Measurements from ENCODE around the gene GUCA2A. TPM values are rescaled to one million over a fixed set of nuclear protein-coding genes. Genes with fewer than 3 reads are reported as not detected.
"Not testable (repeated sequence)": the region's sequence is repeated elsewhere in the genome, so short reads cannot be mapped to it uniquely, and the experiment has no call there.

GUCA2A gene, protein sequence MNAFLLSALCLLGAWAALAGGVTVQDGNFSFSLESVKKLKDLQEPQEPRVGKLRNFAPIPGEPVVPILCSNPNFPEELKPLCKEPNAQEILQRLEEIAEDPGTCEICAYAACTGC
- not detected in 2 replicates for total RNA-seq (2014; rRNA removed; shearing (Covaris generic); ENCODE audit: low replicate concordance)

DNA sequence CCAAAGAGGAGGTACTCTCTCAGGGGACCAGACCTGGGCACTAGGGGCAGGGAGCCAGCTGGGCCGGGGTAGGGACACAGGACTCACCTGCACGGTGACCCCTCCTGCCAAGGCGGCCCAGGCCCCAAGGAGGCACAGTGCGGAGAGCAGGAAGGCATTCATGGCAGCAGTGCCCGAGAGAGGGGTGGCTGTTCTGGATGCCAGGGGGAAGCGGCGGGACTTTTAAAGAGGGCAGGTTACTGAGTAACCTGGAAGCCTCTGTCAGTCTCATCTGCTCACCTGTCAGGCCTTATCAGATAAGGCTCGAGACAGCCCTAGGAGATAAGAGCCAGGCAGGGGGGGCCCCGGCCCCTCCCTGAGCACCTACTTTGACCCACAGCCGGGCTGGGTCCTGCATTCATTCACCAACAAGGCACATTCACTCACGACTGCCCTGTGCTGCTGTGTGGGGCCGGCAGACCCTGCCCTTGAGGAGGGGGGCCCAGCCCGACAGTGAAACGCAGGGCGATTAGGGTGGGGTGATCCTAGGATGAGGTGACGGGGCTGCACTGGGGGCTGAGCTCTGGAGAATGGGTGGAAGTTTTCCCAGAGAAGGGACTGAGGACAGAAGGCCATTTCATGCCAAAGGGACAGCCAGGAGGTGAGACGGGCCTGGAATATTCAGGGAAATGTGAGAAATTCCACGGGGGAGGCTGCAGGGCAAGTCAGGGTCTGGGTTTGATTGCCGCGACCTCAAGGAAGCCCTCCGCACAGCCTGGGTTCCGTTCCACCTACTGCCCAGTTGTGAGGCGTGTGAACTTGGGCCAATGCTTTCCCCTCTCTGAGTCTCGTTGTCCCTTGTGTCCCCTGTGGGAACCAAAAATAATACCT is at the start of gene GUCA2A:
TSS of gene GUCA2A (minus strand) at position 195 of the 870 bp plus-strand sequence. CDS start at position 162, 33 bp downstream.
- no peak for DNase-seq
- no peaks in the 10 kb centered on the region; the same call in 1 of the 2 replicates for H3K27me3 ChIP-seq
- no peaks in the 10 kb centered on the region for H3K9me3 ChIP-seq
- H3K36me3 ChIP-seq, result no peaks in the 10 kb centered on the region
- no peak within 1 kb of the TSS for H3K4me3 ChIP-seq

DNA sequence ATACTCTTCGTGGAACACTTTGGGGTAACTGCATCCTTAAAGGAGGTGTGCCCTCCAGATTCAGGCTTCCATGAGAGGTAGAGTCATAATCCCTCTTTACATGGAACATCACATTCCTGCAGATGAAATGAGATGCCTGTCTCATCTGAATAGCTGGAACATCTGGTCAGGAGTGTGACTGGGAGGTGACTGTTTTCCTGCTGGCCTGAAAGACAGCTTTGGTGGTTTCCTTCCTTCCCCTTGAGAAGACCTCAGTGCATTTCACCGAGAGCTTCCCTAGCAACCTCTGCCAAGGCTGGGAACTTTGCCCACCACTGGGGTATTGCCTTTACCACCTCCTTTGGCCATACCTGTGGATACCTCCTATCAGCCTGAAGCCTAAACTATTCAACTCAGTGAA is 46.7 kb upstream of the GUCA2A start:
- Histone ChIP-seq H3K4me3 (no peak overlapping the region), H3K36me3 (peaks cover 16% of the 10 kb centered on the region), H3K9me3 (no peaks in the 10 kb centered on the region; the same call in 1 of the 2 replicates), H3K27me3 (no peaks in the 10 kb centered on the region)
- DNase-seq, result peak; percentile 44

DNA sequence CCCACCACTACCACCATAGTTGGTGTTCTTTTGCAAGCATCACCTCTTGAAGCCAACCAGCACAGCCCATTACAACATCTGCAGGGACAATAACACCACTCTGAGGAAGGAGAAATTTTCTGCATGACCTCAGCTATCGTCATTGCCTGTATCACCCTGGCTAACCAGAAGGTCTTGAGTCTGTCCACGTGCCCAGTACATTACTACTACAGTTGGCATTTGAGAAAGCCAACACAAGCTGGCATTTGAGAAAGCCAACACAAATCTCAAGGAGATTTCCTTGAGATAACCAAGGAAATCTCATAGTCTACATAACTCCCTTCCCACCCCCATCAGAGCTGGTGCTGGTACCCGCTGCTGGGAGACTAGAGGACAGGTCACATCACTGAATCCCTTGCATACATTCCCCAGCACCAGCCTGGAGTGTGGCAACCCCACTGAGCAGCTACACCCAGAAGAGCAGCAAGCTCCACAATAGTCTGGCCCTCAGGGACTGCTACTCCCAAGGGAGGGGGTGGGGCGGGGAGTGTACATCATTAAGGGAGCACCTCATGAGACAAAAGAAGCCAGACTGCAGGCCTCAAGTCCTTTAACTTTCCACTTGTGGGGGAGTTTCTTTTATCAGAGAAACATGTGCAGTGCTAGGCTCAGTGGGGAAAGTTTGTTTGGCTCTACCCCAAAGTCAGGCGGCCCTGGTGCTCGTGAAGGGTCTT is 46.0 kb upstream of the GUCA2A start:
- H3K9me3 ChIP-seq, result no peaks in the 10 kb centered on the region; the same call in 1 of the 2 replicates
- H3K27me3 ChIP-seq, result no peaks in the 10 kb centered on the region
- DNase-seq, result peak; percentile 35
- peaks cover 21% of the 10 kb centered on the region for H3K36me3 ChIP-seq
- no peak overlapping the region for H3K4me3 ChIP-seq

DNA sequence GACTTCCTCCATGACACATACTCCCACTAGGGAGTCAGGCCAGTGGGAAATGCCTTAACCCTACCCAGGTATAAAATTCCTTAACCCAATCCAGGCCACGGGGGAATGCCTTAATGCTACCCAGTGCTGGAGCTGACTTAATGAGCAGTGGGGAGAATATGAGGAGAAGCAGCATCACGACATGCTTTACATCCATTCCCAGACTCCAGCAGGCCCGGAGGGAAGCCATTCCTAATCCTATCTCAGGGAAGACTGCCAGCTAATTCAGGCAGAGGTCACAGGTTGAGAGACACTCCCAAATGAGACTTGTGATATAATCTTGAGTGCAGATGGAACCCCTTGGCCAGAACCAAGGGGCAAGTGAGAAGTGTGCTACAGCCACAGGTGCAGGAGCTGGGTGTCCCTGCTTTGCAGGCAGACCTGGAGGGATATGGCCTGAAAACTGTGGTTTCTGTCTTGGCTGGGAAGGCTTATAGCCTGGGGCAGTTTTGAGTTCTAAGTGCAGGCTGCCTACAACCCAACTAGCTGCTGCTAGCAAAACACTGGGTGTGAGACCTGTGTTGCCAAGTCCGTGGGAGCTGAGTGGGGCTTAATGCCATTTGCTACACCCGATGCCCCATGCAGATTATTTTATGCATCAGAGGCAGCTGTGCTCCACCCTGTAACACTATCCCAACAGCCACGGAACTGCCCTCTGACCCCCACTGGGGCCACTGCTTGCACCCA is 45.1 kb upstream of the GUCA2A start:
- Histone ChIP-seq H3K9me3 (peaks cover 2% of the 10 kb centered on the region; the same call in 1 of the 2 replicates), H3K4me3 (no peak overlapping the region), H3K36me3 (peaks cover 25% of the 10 kb centered on the region), H3K27me3 (no peaks in the 10 kb centered on the region)
- no peak for DNase-seq

DNA sequence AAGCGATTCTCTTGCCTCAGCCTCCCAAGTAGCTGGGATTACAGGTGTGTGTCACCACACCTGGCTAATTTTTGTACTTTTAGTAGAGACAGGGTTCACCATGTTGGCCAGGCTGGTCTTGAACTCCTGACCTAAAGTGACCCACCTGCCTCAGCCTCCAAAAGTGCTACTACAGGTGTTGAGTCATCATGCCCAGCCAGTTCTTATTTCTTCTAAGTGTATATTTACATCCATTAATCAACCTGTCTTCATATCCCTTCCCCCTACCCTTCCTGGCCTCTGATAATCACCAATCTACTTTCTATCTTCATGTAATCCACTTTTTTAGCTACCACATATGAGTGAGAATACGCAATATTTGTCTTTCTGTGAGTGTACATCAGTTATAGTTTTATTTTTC is 42.4 kb upstream of the GUCA2A start:
- not testable (repeated sequence) for H3K4me3 ChIP-seq, H3K9me3 ChIP-seq, H3K27me3 ChIP-seq, DNase-seq
- H3K36me3 ChIP-seq, result peaks cover 34% of the 10 kb centered on the region

DNA sequence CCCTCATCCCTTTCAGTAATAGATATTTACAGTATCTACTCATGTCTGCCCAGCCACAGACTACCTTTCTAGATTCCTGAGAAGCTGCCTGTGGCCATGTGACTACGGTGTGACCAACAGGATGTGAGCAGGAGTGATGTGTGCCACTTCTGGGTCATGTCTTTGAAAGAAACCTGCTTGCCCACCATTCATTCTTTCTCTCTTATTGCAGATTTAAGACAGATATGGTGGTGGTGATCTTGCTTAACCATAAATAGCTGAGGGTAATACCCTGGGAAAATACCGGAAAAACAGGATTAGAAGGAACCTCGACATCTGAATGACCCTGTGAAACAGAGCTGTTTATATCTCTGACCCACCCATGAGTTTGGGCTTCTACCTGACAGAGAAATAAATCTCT is 41.6 kb upstream of the GUCA2A start:
- H3K36me3 ChIP-seq, result peaks cover 39% of the 10 kb centered on the region
- no peaks in the 10 kb centered on the region for H3K27me3 ChIP-seq
- H3K4me3 ChIP-seq, result no peak overlapping the region
- H3K9me3 ChIP-seq, result peaks cover 6% of the 10 kb centered on the region
- no peak for DNase-seq

DNA sequence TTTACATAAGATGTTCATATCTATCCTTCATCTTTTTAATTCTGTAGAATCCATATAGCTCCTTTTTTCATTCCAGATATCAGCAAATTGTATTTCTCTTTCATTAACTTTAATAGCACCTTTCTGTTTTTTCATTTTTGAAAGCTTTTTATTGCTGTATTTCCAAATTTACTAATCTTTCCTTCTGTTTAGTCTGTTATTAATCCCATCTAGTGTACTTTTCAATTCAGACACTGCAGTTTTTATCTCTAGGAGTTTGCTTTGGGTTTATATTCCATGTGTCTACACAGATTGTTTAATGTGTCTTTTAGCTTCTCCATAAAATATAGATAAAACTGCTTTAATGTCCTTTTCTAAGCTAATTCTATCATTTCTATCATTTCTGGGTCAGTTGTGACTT is 37.4 kb upstream of the GUCA2A start:
- no peak for DNase-seq
- peaks cover 6% of the 10 kb centered on the region for H3K9me3 ChIP-seq
- H3K27me3 ChIP-seq, result no peaks in the 10 kb centered on the region
- peaks cover 40% of the 10 kb centered on the region for H3K36me3 ChIP-seq
- no peak overlapping the region for H3K4me3 ChIP-seq

DNA sequence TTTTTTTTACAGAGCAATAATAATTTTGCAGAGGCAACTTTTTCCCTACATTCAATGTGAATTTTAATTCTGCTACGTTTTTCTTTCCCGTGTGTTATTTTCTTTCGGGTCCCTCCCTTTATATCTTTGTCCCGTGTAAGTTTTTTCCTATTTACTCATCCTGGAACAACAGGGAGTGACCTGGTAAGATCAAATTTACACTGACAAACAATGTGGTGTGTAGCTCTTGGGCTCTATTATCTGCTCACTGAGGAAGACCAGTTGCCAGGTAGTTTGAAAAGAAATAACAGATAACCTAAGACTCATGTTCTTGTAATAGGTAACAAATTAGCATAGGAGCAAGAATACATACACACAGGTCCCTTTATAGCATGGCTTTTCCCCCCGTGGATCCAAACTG is 33.7 kb upstream of the GUCA2A start:
- Histone ChIP-seq H3K4me3 (no peak overlapping the region), H3K9me3 (peaks cover 3% of the 10 kb centered on the region), H3K36me3 (peaks cover 40% of the 10 kb centered on the region), H3K27me3 (no peaks in the 10 kb centered on the region)
- no peak for DNase-seq

DNA sequence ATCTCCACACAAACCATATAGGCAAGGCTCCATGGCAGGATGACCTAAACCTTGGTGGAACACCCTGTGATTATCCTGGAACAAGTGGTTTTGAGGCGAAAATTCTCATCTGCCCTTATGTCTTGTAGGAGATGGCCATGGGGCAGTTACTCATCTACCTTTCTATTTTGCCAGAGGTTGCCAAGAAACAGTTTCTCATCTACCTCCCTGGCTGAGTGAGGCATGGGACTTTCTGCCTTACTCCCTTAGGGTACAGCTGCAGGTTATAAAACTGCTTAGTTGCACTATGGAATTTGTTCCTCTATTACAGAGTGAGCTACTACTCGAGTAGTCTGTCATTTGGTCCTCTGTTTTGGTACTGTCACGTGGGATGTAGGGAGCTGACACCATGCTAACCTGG is 31.3 kb upstream of the GUCA2A start:
- Histone ChIP-seq H3K36me3 (peaks cover 27% of the 10 kb centered on the region), H3K27me3 (no peaks in the 10 kb centered on the region), H3K9me3 (no peaks in the 10 kb centered on the region), H3K4me3 (no peak overlapping the region)
- DNase-seq, result no peak

DNA sequence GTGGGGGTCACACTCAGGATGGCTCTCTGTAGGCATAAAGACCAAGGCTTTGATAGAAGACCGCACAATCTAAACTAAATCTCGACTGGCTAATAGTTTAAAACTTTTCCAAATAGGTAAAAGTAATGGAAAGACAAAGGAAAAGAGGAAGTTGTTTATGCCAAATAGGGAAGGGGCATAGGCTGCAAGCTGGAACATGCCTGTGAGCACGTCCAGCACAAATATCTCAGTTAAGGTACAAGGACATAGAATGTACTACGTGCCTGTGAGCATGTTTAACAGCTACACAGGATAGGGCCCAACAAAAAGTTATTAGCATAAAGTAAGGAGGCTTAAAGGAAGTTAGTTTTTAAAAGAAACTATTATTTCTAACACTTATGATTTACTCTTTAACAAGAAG is 27.6 kb upstream of the GUCA2A start:
- no peaks in the 10 kb centered on the region for H3K27me3 ChIP-seq
- H3K9me3 ChIP-seq, result no peaks in the 10 kb centered on the region
- H3K4me3 ChIP-seq, result no peak overlapping the region
- peaks cover 39% of the 10 kb centered on the region for H3K36me3 ChIP-seq
- DNase-seq, result no peak

DNA sequence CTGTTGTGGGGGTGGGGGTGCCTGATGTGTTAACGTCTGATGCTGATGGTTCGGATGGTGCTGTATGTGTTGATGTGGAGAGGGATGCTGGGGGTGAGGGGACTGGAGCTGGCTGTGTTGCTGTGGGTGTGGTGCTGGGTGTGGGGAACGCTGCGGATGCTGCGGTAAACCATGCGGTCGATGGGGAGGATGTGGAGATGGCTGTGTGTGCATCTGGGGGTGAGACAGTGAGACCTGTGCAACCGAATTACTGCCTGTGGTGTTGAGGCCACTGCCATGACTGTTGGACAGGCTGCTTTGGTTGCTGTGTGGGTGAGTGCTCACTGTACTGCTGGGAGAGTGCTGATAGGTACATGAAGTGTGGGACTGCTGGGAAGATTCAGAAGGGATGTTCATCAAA is 26.8 kb upstream of the GUCA2A start:
- Histone ChIP-seq H3K4me3 (no peak overlapping the region), H3K9me3 (no peaks in the 10 kb centered on the region), H3K27me3 (no peaks in the 10 kb centered on the region), H3K36me3 (peaks cover 42% of the 10 kb centered on the region)
- DNase-seq, result no peak

DNA sequence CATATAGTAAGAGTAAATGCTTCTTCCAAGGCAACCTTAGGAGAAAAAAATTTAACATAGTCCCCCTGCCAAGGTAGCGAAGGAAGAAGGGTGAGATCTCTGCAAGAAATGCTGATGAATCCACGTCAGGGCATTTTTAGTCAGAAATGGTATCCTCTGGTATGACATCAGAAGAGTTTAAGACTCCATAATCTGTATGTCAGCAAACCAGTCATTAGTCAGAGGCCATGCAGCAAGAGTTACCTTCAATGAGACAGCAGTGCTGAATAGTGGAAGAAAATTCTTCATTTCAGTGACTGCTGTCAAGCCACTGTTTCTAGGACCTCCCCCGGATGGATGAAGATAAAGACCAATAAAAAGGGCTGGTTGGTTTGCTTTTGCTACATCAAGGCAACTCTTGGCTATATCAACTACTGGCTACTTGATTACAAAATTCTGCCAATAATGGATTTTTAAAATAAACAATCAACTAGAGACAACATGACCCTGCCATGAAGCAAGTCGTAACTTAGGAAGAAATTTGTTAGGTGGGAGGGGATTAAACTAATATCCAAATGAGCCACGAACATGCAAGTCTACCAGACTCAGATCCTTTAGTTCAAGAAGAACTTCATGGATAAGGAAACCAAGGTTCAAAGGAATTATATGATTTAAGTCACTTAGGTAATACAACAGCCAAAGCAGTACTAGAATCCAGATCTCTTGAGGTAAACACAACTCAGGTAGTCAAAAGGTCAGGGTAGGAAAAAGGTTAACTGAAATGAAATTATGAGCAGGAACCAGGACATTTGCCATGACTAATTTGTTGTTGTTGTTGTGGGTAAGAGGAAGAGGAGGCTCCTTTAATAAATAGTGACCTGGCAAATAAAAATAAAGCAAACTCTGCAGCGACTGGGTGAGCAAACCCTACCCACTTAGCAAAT is 25.6 kb upstream of the GUCA2A start:
- Histone ChIP-seq H3K4me3 (no peak overlapping the region), H3K36me3 (peaks cover 44% of the 10 kb centered on the region), H3K9me3 (no peaks in the 10 kb centered on the region), H3K27me3 (no peaks in the 10 kb centered on the region)
- no peak for DNase-seq

DNA sequence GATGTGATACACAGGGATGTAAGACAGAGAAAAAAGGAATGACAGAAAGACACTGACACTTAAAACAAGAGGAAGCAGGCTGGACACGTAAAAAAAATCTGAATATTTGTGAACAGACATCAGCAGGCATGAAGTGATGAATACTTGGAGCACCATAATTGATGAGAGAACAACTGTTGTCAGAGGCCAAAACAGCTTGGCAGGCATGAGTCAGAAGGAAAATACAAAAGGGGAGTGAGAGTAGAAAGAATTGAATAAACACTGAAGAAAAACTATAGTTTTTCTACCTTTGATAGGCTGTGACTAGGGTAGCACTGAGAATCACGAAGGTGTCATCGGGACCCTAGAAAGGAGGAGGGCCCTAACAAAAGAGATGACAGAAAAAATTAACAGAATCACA is 21.6 kb upstream of the GUCA2A start:
- DNase-seq, result peak; percentile 49
- H3K9me3 ChIP-seq, result no peaks in the 10 kb centered on the region
- no peaks in the 10 kb centered on the region for H3K27me3 ChIP-seq
- H3K36me3 ChIP-seq, result peaks cover 42% of the 10 kb centered on the region
- H3K4me3 ChIP-seq, result no peak overlapping the region

DNA sequence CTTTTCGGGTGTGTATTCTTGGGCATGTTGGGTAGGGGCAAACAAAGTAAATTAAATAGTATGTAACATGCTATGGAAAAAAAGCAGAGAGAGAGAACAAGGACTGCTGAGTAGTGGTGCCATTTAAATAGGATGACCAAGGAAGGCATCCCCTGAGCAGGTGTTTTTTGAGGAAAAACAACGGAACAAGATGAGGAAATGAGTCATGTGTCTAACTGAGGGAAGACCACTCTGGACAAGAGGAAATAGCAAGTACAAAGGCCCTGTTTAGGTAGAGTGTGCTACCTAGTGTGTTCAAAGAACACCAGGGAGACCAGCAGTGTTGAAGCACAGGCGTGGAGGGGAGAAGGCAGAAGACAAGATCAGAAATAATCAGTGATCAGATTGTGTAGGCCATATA is 20.1 kb upstream of the GUCA2A start:
- no peak for DNase-seq
- Histone ChIP-seq H3K36me3 (peaks cover 33% of the 10 kb centered on the region), H3K9me3 (no peaks in the 10 kb centered on the region), H3K27me3 (no peaks in the 10 kb centered on the region), H3K4me3 (no peak overlapping the region)

DNA sequence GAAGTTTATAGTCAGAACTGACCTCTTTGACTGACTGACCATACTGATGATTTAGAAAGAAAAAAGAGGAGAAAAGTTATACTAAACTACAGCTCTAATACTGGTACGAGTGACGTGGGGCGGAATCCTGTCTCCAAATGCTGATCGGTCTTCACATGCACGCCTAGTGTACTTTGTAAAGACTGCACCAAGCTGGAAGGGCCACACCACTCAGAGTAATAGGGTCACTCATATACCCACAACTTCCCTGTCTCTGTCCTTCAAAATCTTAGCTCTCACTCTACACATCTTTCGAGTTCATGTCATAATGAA is 19.4 kb upstream of the GUCA2A start:
- no peaks in the 10 kb centered on the region for H3K9me3 ChIP-seq
- DNase-seq, result no peak

More for the DNA sequence above, 19.4 kb upstream of the GUCA2A start:
- peaks cover 27% of the 10 kb centered on the region for H3K36me3 ChIP-seq
- H3K27me3 ChIP-seq, result no peaks in the 10 kb centered on the region
- H3K4me3 ChIP-seq, result no peak overlapping the region
